Coronary artery (tissue), 2 donors: ENCODE results near the gene SDF4.

Source experiments
- DNase-seq: peaks from one replicate; pipeline ENCODE4 v3.0.0-alpha.2; 2017; ENCODE audit warnings: low spot score
- H3K27ac ChIP-seq, 2 donors: fragments of 200-600 bp; sonication (generic); one replicate each; pipeline ENCODE4 v1.5.1; 2016 to 2019
- H3K4me3 ChIP-seq: fragments of 200-600 bp; sonication (generic); 2 replicates; pipeline ENCODE4 v1.5.1; 2016; ENCODE audit warnings: mild to moderate bottlenecking, moderate library complexity
- CTCF ChIP-seq: fragments of 200-600 bp; sonication (generic); IDR thresholded peaks from one replicate; pipeline ENCODE4 v1.5.1; 2019; ENCODE audit warnings: antibody characterized with exemption

SDF4 gene

GRCh38 chr1:1200876-1201810 lies 30.7 kb downstream of the SDF4 start:
- Histone ChIP-seq H3K27ac (no peak overlapping the region), H3K4me3 (peak overlapping the region; percentile 68)
- TF ChIP-seq CTCF, result no peak
- DNase-seq, result no peak

GRCh38 chr1:1199961-1200875 lies 31.6 kb downstream of the SDF4 start:
- H3K27ac ChIP-seq, result no peak overlapping the region
- TF ChIP-seq CTCF, result no peak
- H3K4me3 ChIP-seq, result peak overlapping the region; percentile 68
- DNase-seq, result no peak

GRCh38 chr1:1199141-1199960 lies 32.5 kb downstream of the SDF4 start:
- TF ChIP-seq CTCF, result no peak
- DNase-seq, result no peak
- no peak overlapping the region for H3K4me3 ChIP-seq

GRCh38 chr1:1198423-1199140 lies 33.2 kb downstream of the SDF4 start:
- no peak for DNase-seq
- no peak for TF ChIP-seq CTCF
- H3K4me3 ChIP-seq, result no peak overlapping the region
- no peak overlapping the region for H3K27ac ChIP-seq

More at GRCh38 chr1:1199141-1199960, 32.5 kb downstream of the SDF4 start:
- no peak overlapping the region for H3K27ac ChIP-seq

GRCh38 chr1:1197551-1198422 lies 34.0 kb downstream of the SDF4 start:
- DNase-seq, result no peak
- no peak for TF ChIP-seq CTCF
- Histone ChIP-seq H3K4me3 (no peak overlapping the region), H3K27ac (no peak overlapping the region)
